ENCODE data around the gene MGAT5B. TPM values are rescaled to one million over a fixed set of nuclear protein-coding genes. Genes with fewer than 3 reads are reported as not detected.
"Not testable (repeated sequence)": the region's sequence is repeated elsewhere in the genome, so short reads cannot be mapped to it uniquely, and the experiment has no call there.

MGAT5B gene
- total RNA-seq, 1 experiment from 2014 or later, result 4.9 TPM

- no peak for DNase-seq (ENCODE audit: low read depth)
Measured at GRCh38 chr17:76948301-76948700, 80.1 kb downstream of the MGAT5B start.

- DNase-seq (ENCODE audit: low read depth), result no peak
Measured at GRCh38 chr17:76948726-76949342, 80.6 kb downstream of the MGAT5B start.

- DNase-seq (ENCODE audit: low read depth), result no peak
Measured at GRCh38 chr17:76949913-76950695, 81.9 kb downstream of the MGAT5B start.

GRCh38 chr17:76951375-76951905 is 83.2 kb downstream of the MGAT5B start:
- no peak for DNase-seq (ENCODE audit: low read depth)

- no peak for DNase-seq (ENCODE audit: low read depth)
Measured at GRCh38 chr17:76952402-76952801, 84.2 kb downstream of the MGAT5B start.

- no peak for DNase-seq (ENCODE audit: low read depth)
Measured at GRCh38 chr17:76953066-76953465, 84.9 kb downstream of the MGAT5B start.

GRCh38 chr17:76953946-76954345 is 85.7 kb downstream of the MGAT5B start:
- peak; percentile 85 for DNase-seq (ENCODE audit: low read depth)

- DNase-seq (ENCODE audit: low read depth), result no peak
Measured at GRCh38 chr17:76955191-76955590, 87.0 kb downstream of the MGAT5B start.

- no peak for DNase-seq (ENCODE audit: low read depth)
Measured at GRCh38 chr17:76956846-76957540, 88.8 kb downstream of the MGAT5B start.

GRCh38 chr17:76957678-76958464 is 89.7 kb downstream of the MGAT5B start:
- peak; percentile 50 for DNase-seq (ENCODE audit: low read depth)

GRCh38 chr17:76958974-76959373 is 90.8 kb downstream of the MGAT5B start:
- no peak for DNase-seq (ENCODE audit: low read depth)

GRCh38 chr17:76961869-76962268 is 93.7 kb downstream of the MGAT5B start:
- no peak for DNase-seq (ENCODE audit: low read depth)

GRCh38 chr17:76962858-76963257 is 94.7 kb downstream of the MGAT5B start:
- DNase-seq (ENCODE audit: low read depth), result no peak

GRCh38 chr17:76966016-76966415 is 97.8 kb downstream of the MGAT5B start:
- DNase-seq (ENCODE audit: low read depth), result no peak

GRCh38 chr17:76966486-76967181 is 98.4 kb downstream of the MGAT5B start:
- no peak for DNase-seq (ENCODE audit: low read depth)

- DNase-seq (ENCODE audit: low read depth), result no peak
Measured at GRCh38 chr17:76967762-76968161, 99.6 kb downstream of the MGAT5B start.

GRCh38 chr17:76968707-76969597 is 100.7 kb downstream of the MGAT5B start:
- DNase-seq (ENCODE audit: low read depth), result peak; percentile 28

- DNase-seq (ENCODE audit: low read depth), result peak; percentile 33
Measured at GRCh38 chr17:76969598-76970172, 101.5 kb downstream of the MGAT5B start.

- DNase-seq (ENCODE audit: low read depth), result not testable (repeated sequence)
Measured at GRCh38 chr17:76970228-76970627, 102.0 kb downstream of the MGAT5B start.

All from RPMI7951 (cell line).